ENCODE data around the gene EBP.

The EBP gene

GRCh38 chrX:48521353-48522243 lies at the start of gene EBP:
Gene EBP, plus strand, starts transcription at chrX:48521808. Its CDS starts 1,964 bp downstream, at chrX:48523772.
- peak; percentile 97 for DNase-seq

- no peak for DNase-seq
Measured at GRCh38 chrX:48472225-48472624, 49.4 kb upstream of the EBP start.

- DNase-seq, result no peak
Measured at GRCh38 chrX:48472851-48473703, 48.5 kb upstream of the EBP start.

GRCh38 chrX:48473704-48473990 lies 48.0 kb upstream of the EBP start:
- no peak for DNase-seq

- no peak for DNase-seq
Measured at GRCh38 chrX:48474127-48474526, 47.5 kb upstream of the EBP start.

- DNase-seq, result no peak
Measured at GRCh38 chrX:48474581-48474980, 47.0 kb upstream of the EBP start.

- peak; percentile 35 for DNase-seq
Measured at GRCh38 chrX:48475296-48475695, 46.3 kb upstream of the EBP start.

- DNase-seq, result peak; percentile 93
Measured at GRCh38 chrX:48475774-48476577, 45.6 kb upstream of the EBP start, which contains the start of gene FTSJ1. Gene FTSJ1, plus strand, starts transcription at chrX:48476199. Its CDS starts 1,849 bp downstream, at chrX:48478048.

- DNase-seq, result no peak
Measured at GRCh38 chrX:48476919-48477318, 44.7 kb upstream of the EBP start.

GRCh38 chrX:48477960-48478755 lies 43.5 kb upstream of the EBP start:
- DNase-seq, result no peak

GRCh38 chrX:48478806-48479205 lies 42.8 kb upstream of the EBP start:
- no peak for DNase-seq

- DNase-seq, result no peak
Measured at GRCh38 chrX:48480142-48480541, 41.5 kb upstream of the EBP start.

- no peak for DNase-seq
Measured at GRCh38 chrX:48480583-48480982, 41.0 kb upstream of the EBP start.

GRCh38 chrX:48482526-48482925 lies 39.1 kb upstream of the EBP start:
- no peak for DNase-seq

- no peak for DNase-seq
Measured at GRCh38 chrX:48487362-48487798, 34.2 kb upstream of the EBP start.

- no peak for DNase-seq
Measured at GRCh38 chrX:48488034-48488433, 33.6 kb upstream of the EBP start.

GRCh38 chrX:48489296-48489695 lies 32.3 kb upstream of the EBP start:
- no peak for DNase-seq

GRCh38 chrX:48489892-48490291 lies 31.7 kb upstream of the EBP start:
- no peak for DNase-seq

GRCh38 chrX:48490661-48491060 lies 30.9 kb upstream of the EBP start:
- no peak for DNase-seq

- no peak for DNase-seq
Measured at GRCh38 chrX:48491809-48492208, 29.8 kb upstream of the EBP start.

- no peak for DNase-seq
Measured at GRCh38 chrX:48492293-48492910, 29.2 kb upstream of the EBP start.

GRCh38 chrX:48493890-48494364 lies 27.7 kb upstream of the EBP start:
- DNase-seq, result peak; percentile 65

All from RPMI8226 (cell line).